ENCODE measurements around the gene MYH4.

MYH4 gene

DNA sequence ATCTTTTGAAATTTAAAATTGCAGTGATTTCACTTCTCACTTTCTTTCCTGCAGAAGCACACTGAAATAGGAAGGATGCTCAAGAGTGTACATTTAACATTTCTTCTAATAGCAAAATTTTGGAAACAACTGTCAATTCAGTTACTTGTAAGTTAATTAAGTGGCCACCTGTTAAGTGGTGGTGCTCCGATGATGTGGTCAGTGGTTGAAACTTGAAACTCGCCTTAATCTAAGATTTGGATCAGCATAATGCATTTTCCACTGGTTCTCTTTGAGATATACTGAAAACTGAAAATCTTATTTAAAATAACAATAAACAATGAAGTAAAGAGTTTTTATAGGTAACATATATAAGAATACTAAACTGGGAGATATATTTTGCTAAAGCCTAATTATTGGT, 40.6 kb downstream of the MYH4 start:
- H3K27ac ChIP-seq (ENCODE audit: low read depth, low read length) = no peak overlapping the region
- H3K4me2 ChIP-seq (ENCODE audit: low read length) = no peak overlapping the region
- no peaks in the 10 kb centered on the region for H3K9me3 ChIP-seq (ENCODE audit: control insufficient read depth, insufficient read depth, low read length)
- H3K4me1 ChIP-seq (ENCODE audit: control insufficient read depth, low read length) = no peaks in the 10 kb centered on the region
- H4K20me1 ChIP-seq (ENCODE audit: control insufficient read depth, insufficient read depth, low read depth, low read length) = no peaks in the 10 kb centered on the region
- TF ChIP-seq, protein P1, sequence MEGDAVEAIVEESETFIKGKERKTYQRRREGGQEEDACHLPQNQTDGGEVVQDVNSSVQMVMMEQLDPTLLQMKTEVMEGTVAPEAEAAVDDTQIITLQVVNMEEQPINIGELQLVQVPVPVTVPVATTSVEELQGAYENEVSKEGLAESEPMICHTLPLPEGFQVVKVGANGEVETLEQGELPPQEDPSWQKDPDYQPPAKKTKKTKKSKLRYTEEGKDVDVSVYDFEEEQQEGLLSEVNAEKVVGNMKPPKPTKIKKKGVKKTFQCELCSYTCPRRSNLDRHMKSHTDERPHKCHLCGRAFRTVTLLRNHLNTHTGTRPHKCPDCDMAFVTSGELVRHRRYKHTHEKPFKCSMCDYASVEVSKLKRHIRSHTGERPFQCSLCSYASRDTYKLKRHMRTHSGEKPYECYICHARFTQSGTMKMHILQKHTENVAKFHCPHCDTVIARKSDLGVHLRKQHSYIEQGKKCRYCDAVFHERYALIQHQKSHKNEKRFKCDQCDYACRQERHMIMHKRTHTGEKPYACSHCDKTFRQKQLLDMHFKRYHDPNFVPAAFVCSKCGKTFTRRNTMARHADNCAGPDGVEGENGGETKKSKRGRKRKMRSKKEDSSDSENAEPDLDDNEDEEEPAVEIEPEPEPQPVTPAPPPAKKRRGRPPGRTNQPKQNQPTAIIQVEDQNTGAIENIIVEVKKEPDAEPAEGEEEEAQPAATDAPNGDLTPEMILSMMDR (IDR thresholded peaks at IDR 0.05; ENCODE audit: low read depth, low read length, poor library complexity, severe bottlenecking) = no peak
- no peak for TF ChIP-seq EZH2phosphoT487 (IDR thresholded peaks at IDR 0.05; ENCODE audit: borderline replicate concordance, low read length)
- no peaks in the 10 kb centered on the region for H3K27me3 ChIP-seq (ENCODE audit: control insufficient read depth, low read length)
- no peaks in the 10 kb centered on the region for H3K9me2 ChIP-seq (replicated peaks; ENCODE audit: control insufficient read depth, low read length)
- H3F3A ChIP-seq (ENCODE audit: control insufficient read depth, insufficient read depth) = no peaks in the 10 kb centered on the region
- H3K79me2 ChIP-seq (ENCODE audit: control insufficient read depth, low read length) = no peaks in the 10 kb centered on the region
- H3K36me3 ChIP-seq (ENCODE audit: control insufficient read depth, low read length) = no peaks in the 10 kb centered on the region
- no peak overlapping the region for H3K4me3 ChIP-seq (ENCODE audit: low read length)

DNA sequence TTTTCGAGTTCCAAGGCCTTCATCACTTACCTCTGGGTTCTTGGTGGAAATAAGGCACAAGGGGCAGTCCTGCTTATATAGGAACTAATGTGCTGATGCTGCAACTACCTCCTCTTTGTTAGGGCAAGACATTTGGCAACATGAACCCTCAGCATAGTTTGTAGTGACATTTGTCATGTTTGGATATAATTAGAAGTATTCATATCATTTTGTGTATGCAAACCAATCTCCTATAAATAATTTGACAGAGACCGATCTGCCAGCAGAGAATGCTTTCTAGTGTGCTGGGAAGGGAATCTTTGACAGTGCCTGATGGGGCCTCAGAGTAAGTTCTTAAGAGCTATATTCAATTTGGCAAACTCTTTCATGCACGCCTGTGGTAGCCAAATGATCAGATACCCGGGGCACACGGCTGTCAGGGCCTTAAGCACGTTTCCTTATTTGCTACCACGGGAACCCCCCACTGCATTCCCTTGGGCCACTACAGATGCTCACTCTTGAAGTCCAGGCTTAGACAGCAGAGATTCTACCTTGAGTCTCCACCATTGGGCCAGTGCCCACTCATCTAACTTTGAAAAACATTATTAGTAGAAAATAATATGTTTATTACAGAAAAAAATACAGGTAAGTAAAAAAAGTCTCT, 47.3 kb downstream of the MYH4 start, which contains the start of gene MYH8:
Gene MYH8 (minus strand): TSS at position 51 of the 643 bp plus-strand sequence. CDS start 1,723 bp downstream, outside the sequence.
- Histone ChIP-seq H4K20me1 (ENCODE audit: control insufficient read depth, insufficient read depth, low read depth, low read length) (no peaks in the 10 kb centered on the region), H3K4me1 (ENCODE audit: control insufficient read depth, low read length) (no peaks in the 10 kb centered on the region), H3K4me3 (ENCODE audit: low read length) (no peak within 1 kb of the TSS), H3K9me3 (ENCODE audit: control insufficient read depth, insufficient read depth, low read length) (no peaks in the 10 kb centered on the region), H3K9me2 (replicated peaks; ENCODE audit: control insufficient read depth, low read length) (no peaks in the 10 kb centered on the region), H3F3A (ENCODE audit: control insufficient read depth, insufficient read depth) (no peaks in the 10 kb centered on the region), H3K27me3 (ENCODE audit: control insufficient read depth, low read length) (no peaks in the 10 kb centered on the region), H3K36me3 (ENCODE audit: control insufficient read depth, low read length) (no peaks in the 10 kb centered on the region), H3K79me2 (ENCODE audit: control insufficient read depth, low read length) (no peaks in the 10 kb centered on the region), H3K4me2 (ENCODE audit: low read length) (no peak within 1 kb of the TSS), H3K27ac (ENCODE audit: low read depth, low read length) (no peak within 1 kb of the TSS)
- TF ChIP-seq, protein P1 (IDR thresholded peaks at IDR 0.05; ENCODE audit: low read depth, low read length, poor library complexity, severe bottlenecking) = no peak
- TF ChIP-seq EZH2phosphoT487 (IDR thresholded peaks at IDR 0.05; ENCODE audit: borderline replicate concordance, low read length) = no peak

DNA sequence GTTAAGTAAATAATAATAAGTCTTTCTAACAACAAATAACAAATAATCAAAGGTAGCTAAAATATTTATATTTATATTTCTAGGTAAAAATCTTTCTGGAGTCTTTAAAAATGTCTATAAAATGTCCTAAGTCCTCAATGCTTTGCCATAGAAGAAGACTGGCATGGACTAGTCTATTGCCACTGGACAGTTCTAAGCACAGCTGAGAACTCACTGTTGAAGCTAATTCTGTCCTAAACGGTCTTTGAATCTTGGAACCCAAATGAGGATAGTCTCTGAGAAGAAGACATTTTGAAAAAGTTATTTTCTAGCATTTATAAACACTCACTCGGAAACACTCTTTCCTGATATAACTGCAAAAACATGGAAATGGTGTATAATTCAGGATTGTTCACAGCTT, 48.1 kb downstream of the MYH4 start:
- Histone ChIP-seq H3K27me3 (ENCODE audit: control insufficient read depth, low read length) (no peaks in the 10 kb centered on the region), H3K36me3 (ENCODE audit: control insufficient read depth, low read length) (no peaks in the 10 kb centered on the region), H3K4me1 (ENCODE audit: control insufficient read depth, low read length) (no peaks in the 10 kb centered on the region), H3K4me2 (ENCODE audit: low read length) (no peak overlapping the region), H3K9me3 (ENCODE audit: control insufficient read depth, insufficient read depth, low read length) (no peaks in the 10 kb centered on the region), H4K20me1 (ENCODE audit: control insufficient read depth, insufficient read depth, low read depth, low read length) (no peaks in the 10 kb centered on the region), H3F3A (ENCODE audit: control insufficient read depth, insufficient read depth) (no peaks in the 10 kb centered on the region), H3K9me2 (replicated peaks; ENCODE audit: control insufficient read depth, low read length) (no peaks in the 10 kb centered on the region), H3K79me2 (ENCODE audit: control insufficient read depth, low read length) (no peaks in the 10 kb centered on the region), H3K27ac (ENCODE audit: low read depth, low read length) (no peak overlapping the region), H3K4me3 (ENCODE audit: low read length) (no peak overlapping the region)
- TF ChIP-seq EZH2phosphoT487 (IDR thresholded peaks at IDR 0.05; ENCODE audit: borderline replicate concordance, low read length) = no peak
- TF ChIP-seq, protein P1 (IDR thresholded peaks at IDR 0.05; ENCODE audit: low read depth, low read length, poor library complexity, severe bottlenecking) = no peak

Data from DOHH2 (cell line).